ENCODE results near the gene KRT81. TPM values are rescaled to one million over a fixed set of nuclear protein-coding genes. Genes with fewer than 3 reads are reported as not detected.
"Not testable (repeated sequence)": the region's sequence is repeated elsewhere in the genome, so short reads cannot be mapped to it uniquely, and the experiment has no call there.

The KRT81 gene
- total RNA-seq, 2 experiments from 2014 or later, result not detected

- no peaks in the 10 kb centered on the region for H3K9me3 Mint-ChIP-seq
- no peak for DNase-seq
- no peaks in the 10 kb centered on the region for H3K36me3 Mint-ChIP-seq (ENCODE audit: low read depth)
- H3K27ac ChIP-seq (ENCODE audit: low read depth in 1 of 2, low read length in 2 of 2), result no peak overlapping the region
- ChIA-PET CTCF (no interaction called here), POLR2A (no interaction called here)
- peaks cover 30 to 49% of the 10 kb centered on the region in 2 experiments for H3K27me3 ChIP-seq (ENCODE audit: control insufficient read depth in 1 of 2, insufficient read depth in 2 of 2, low read length in 2 of 2)
- no peak overlapping the region for H3K4me3 Mint-ChIP-seq
- no peak for ATAC-seq (ENCODE audit: poor library complexity)
- no peak for TF ChIP-seq CTCF (IDR thresholded peaks at IDR 0.05)
- H3K27ac Mint-ChIP-seq, result no peak overlapping the region
- no peaks in the 10 kb centered on the region for H3K36me3 ChIP-seq (ENCODE audit: insufficient read depth, low read length)
- peaks cover 12% of the 10 kb centered on the region for H3K4me1 Mint-ChIP-seq (ENCODE audit: low read depth)
- peaks cover 4% of the 10 kb centered on the region for H3K4me1 ChIP-seq (ENCODE audit: insufficient read depth, low read length)
- no peak overlapping the region for H3K4me3 ChIP-seq (ENCODE audit: low read length)
- peaks cover 91% of the 10 kb centered on the region for H3K27me3 Mint-ChIP-seq
- peaks cover 0 to 4% of the 10 kb centered on the region in 2 experiments for H3K9me3 ChIP-seq (ENCODE audit: control insufficient read depth in 1 of 2, insufficient read depth in 1 of 2, low read length in 2 of 2)
- intact Hi-C loops (cut with DNase I, micrococcal nuclease), result no loop called here
These were observed 32.9 kb downstream of the KRT81 start for GRCh38 chr12:52258335-52258901.

GRCh38 chr12:52257922-52258321 is 33.4 kb downstream of the KRT81 start:
- peaks cover 30 to 49% of the 10 kb centered on the region in 2 experiments for H3K27me3 ChIP-seq (ENCODE audit: control insufficient read depth in 1 of 2, insufficient read depth in 2 of 2, low read length in 2 of 2)
- CTCF ChIA-PET; H3K36me3 Mint-ChIP-seq (ENCODE audit: low read depth); ATAC-seq (ENCODE audit: poor library complexity); H3K27ac Mint-ChIP-seq; POLR2A ChIA-PET; H3K36me3 ChIP-seq (ENCODE audit: insufficient read depth, low read length); DNase-seq; H3K9me3 Mint-ChIP-seq; intact Hi-C loops (cut with DNase I, micrococcal nuclease); H3K4me3 Mint-ChIP-seq; H3K9me3 ChIP-seq (ENCODE audit: control insufficient read depth in 1 of 2, insufficient read depth in 1 of 2, low read length in 2 of 2); H3K27ac ChIP-seq (ENCODE audit: low read depth in 1 of 2, low read length in 2 of 2); H3K4me3 ChIP-seq (ENCODE audit: low read length); H3K4me1 ChIP-seq (ENCODE audit: insufficient read depth, low read length): not testable (repeated sequence)
- peaks cover 12% of the 10 kb centered on the region for H3K4me1 Mint-ChIP-seq (ENCODE audit: low read depth)
- peaks cover 91% of the 10 kb centered on the region for H3K27me3 Mint-ChIP-seq

GRCh38 chr12:52257074-52257551 is 34.2 kb downstream of the KRT81 start:
- H3K4me1 Mint-ChIP-seq (ENCODE audit: low read depth), result peaks cover 12% of the 10 kb centered on the region
- H3K36me3 ChIP-seq (ENCODE audit: insufficient read depth, low read length), result no peaks in the 10 kb centered on the region
- peaks cover 4% of the 10 kb centered on the region for H3K4me1 ChIP-seq (ENCODE audit: insufficient read depth, low read length)
- H3K27me3 ChIP-seq (ENCODE audit: control insufficient read depth in 1 of 2, insufficient read depth in 2 of 2, low read length in 2 of 2), result peaks cover 26 to 49% of the 10 kb centered on the region in 2 experiments
- no peak overlapping the region for H3K27ac ChIP-seq (ENCODE audit: low read depth in 1 of 2, low read length in 2 of 2)
- no peak overlapping the region for H3K4me3 ChIP-seq (ENCODE audit: low read length)
- no peak for TF ChIP-seq CTCF (IDR thresholded peaks at IDR 0.05)
- H3K27ac Mint-ChIP-seq, result no peak overlapping the region
- H3K27me3 Mint-ChIP-seq, result peaks cover 83% of the 10 kb centered on the region
- CTCF ChIA-PET, result interaction anchor here (1.1 kb wide), 1 partner anchor 22 kb away, joined by 3 read pairs; no protein-coding TSS in a partner anchor
- no peaks in the 10 kb centered on the region for H3K9me3 Mint-ChIP-seq
- no peak for DNase-seq
- H3K36me3 Mint-ChIP-seq (ENCODE audit: low read depth), result no peaks in the 10 kb centered on the region
- POLR2A ChIA-PET, result no interaction called here
- intact Hi-C loops (cut with DNase I, micrococcal nuclease), result no loop called here
- no peak for ATAC-seq (ENCODE audit: poor library complexity)
- no peak overlapping the region for H3K4me3 Mint-ChIP-seq
- peaks cover 0 to 4% of the 10 kb centered on the region in 2 experiments for H3K9me3 ChIP-seq (ENCODE audit: control insufficient read depth in 1 of 2, insufficient read depth in 1 of 2, low read length in 2 of 2)

- Mint-ChIP-seq H3K27me3 (peaks cover 77% of the 10 kb centered on the region), H3K36me3 (ENCODE audit: low read depth) (no peaks in the 10 kb centered on the region), H3K4me1 (ENCODE audit: low read depth) (peaks cover 12% of the 10 kb centered on the region), H3K9me3 (no peaks in the 10 kb centered on the region), H3K27ac (no peak overlapping the region), H3K4me3 (no peak overlapping the region)
- H3K36me3 ChIP-seq (ENCODE audit: insufficient read depth, low read length), result no peaks in the 10 kb centered on the region
- ATAC-seq (ENCODE audit: poor library complexity), result no peak
- peaks cover 23 to 48% of the 10 kb centered on the region in 2 experiments for H3K27me3 ChIP-seq (ENCODE audit: control insufficient read depth in 1 of 2, insufficient read depth in 2 of 2, low read length in 2 of 2)
- no peak overlapping the region for H3K27ac ChIP-seq (ENCODE audit: low read depth in 1 of 2, low read length in 2 of 2)
- H3K4me3 ChIP-seq (ENCODE audit: low read length), result no peak overlapping the region
- peaks cover 6% of the 10 kb centered on the region for H3K4me1 ChIP-seq (ENCODE audit: insufficient read depth, low read length)
- ChIA-PET POLR2A (no interaction called here), CTCF (interaction anchor here (1.1 kb wide), 1 partner anchor 23 kb away, joined by 3 read pairs; no protein-coding TSS in a partner anchor)
- TF ChIP-seq CTCF (IDR thresholded peaks at IDR 0.05), result no peak
- no peak for DNase-seq
- intact Hi-C loops (cut with DNase I, micrococcal nuclease), result no loop called here
- peaks cover 0 to 4% of the 10 kb centered on the region in 2 experiments for H3K9me3 ChIP-seq (ENCODE audit: control insufficient read depth in 1 of 2, insufficient read depth in 1 of 2, low read length in 2 of 2)
These were observed 34.8 kb downstream of the KRT81 start for GRCh38 chr12:52256584-52256935.
